WERI-Rb-1 (cell line): ENCODE measurements around the gene DOCK11.
A peak's percentile ranks its signal among the peaks of the same experiment; 100 is the strongest.

Source experiments
- DNase-seq: peaks from one replicate; pipeline ENCODE4 v3.0.0-alpha.2; 2020
- H3K27ac ChIP-seq: fragments of 250-450 bp; sonication (Bioruptor Pico); 2 replicates; pipeline ENCODE4 v1.5.1; 2020; ENCODE audit warnings: mild to moderate bottlenecking, moderate library complexity
- H3K27me3 ChIP-seq: fragments of 250-450 bp; sonication (Bioruptor Pico); 2 replicates; pipeline ENCODE4 v1.5.1; 2021; ENCODE audit warnings: mild to moderate bottlenecking, low read depth, moderate library complexity; ENCODE audit not compliant: insufficient read depth, severe bottlenecking
- H3K36me3 ChIP-seq: fragments of 250-450 bp; sonication (Bioruptor Pico); 2 replicates; pipeline ENCODE4 v1.5.1; 2020; ENCODE audit warnings: mild to moderate bottlenecking, moderate library complexity
- H3K4me3 ChIP-seq: 2 replicates; pipeline ENCODE4 v1.5.1; 2011; ENCODE audit warnings: low read depth, mild to moderate bottlenecking, control low read depth, low read length
- H3K9me3 ChIP-seq: fragments of 250-450 bp; sonication (Bioruptor Pico); 2 replicates; pipeline ENCODE4 v1.5.1; 2021; ENCODE audit warnings: mild to moderate bottlenecking, moderate library complexity; ENCODE audit not compliant: severe bottlenecking
- CTCF ChIP-seq: IDR thresholded peaks from 2 replicates; pipeline ENCODE4 v1.5.1; 2011; ENCODE audit warnings: low read depth, mild to moderate bottlenecking, control low read depth, inconsistent platforms, low read length

DOCK11 gene

GRCh38 chrX:118495061-118495921 lies at the start of gene DOCK11:
Gene DOCK11, plus strand, starts transcription at chrX:118495815. Its CDS starts 157 bp downstream, at chrX:118495972.
- Histone ChIP-seq H3K27ac (no peak within 1 kb of the TSS), H3K4me3 (peak within 1 kb of the TSS; percentile 32), H3K9me3 (no peaks in the 10 kb centered on the region), H3K36me3 (no peaks in the 10 kb centered on the region), H3K27me3 (peaks cover 64% of the 10 kb centered on the region)
- DNase-seq: peak; percentile 52
- no peak for TF ChIP-seq CTCF

- H3K4me3 ChIP-seq: no peak overlapping the region
- TF ChIP-seq CTCF: no peak
- H3K9me3 ChIP-seq: no peaks in the 10 kb centered on the region
- no peaks in the 10 kb centered on the region for H3K27me3 ChIP-seq
- no peak overlapping the region for H3K27ac ChIP-seq
- H3K36me3 ChIP-seq: no peaks in the 10 kb centered on the region
- no peak for DNase-seq
Measured at GRCh38 chrX:118448273-118448783, 47.3 kb upstream of the DOCK11 start.

- no peak overlapping the region for H3K27ac ChIP-seq
- H3K36me3 ChIP-seq: no peaks in the 10 kb centered on the region
- H3K9me3 ChIP-seq: no peaks in the 10 kb centered on the region
- DNase-seq: no peak
- peaks cover 3% of the 10 kb centered on the region for H3K27me3 ChIP-seq
- no peak for TF ChIP-seq CTCF
- H3K4me3 ChIP-seq: no peak overlapping the region
Measured at GRCh38 chrX:118455013-118455412, 40.6 kb upstream of the DOCK11 start.

- Histone ChIP-seq H3K36me3 (no peaks in the 10 kb centered on the region), H3K9me3 (no peaks in the 10 kb centered on the region), H3K27me3 (peaks cover 14% of the 10 kb centered on the region), H3K4me3 (no peak overlapping the region), H3K27ac (no peak overlapping the region)
- TF ChIP-seq CTCF: 0 out of 2 replicates have a peak, but pooled peaks have one; percentile 6
- DNase-seq: no peak
Measured at GRCh38 chrX:118459494-118459893, 36.1 kb upstream of the DOCK11 start.

- Histone ChIP-seq H3K9me3 (no peaks in the 10 kb centered on the region), H3K27me3 (peaks cover 14% of the 10 kb centered on the region), H3K27ac (no peak overlapping the region), H3K4me3 (no peak overlapping the region), H3K36me3 (no peaks in the 10 kb centered on the region)
- DNase-seq: no peak
- TF ChIP-seq CTCF: no peak
Measured at GRCh38 chrX:118464501-118464900, 31.1 kb upstream of the DOCK11 start.
